Testis (tissue), 2 donors: ENCODE data around the gene POLE.

Source experiments
- POLR2A ChIP-seq: fragments of 450-650 bp; IDR thresholded peaks from one replicate; pipeline ENCODE4 v1.6.1; 2017; ENCODE audit warnings: antibody characterized with exemption, mild to moderate bottlenecking, moderate library complexity
- TF ChIP-seq, protein P1 (sequence below), 3 experiments: fragments of 450-650 bp in 2 of 3; fragments of 200-600 bp in 1 of 3; sonication (generic) in 1 of 3; IDR thresholded peaks; one replicate each; pipeline ENCODE4 v1.5.1; 2016 to 2019; ENCODE audit warnings: antibody characterized with exemption in 3 of 3, mild to moderate bottlenecking in 2 of 3, moderate library complexity in 1 of 3

DNA sequence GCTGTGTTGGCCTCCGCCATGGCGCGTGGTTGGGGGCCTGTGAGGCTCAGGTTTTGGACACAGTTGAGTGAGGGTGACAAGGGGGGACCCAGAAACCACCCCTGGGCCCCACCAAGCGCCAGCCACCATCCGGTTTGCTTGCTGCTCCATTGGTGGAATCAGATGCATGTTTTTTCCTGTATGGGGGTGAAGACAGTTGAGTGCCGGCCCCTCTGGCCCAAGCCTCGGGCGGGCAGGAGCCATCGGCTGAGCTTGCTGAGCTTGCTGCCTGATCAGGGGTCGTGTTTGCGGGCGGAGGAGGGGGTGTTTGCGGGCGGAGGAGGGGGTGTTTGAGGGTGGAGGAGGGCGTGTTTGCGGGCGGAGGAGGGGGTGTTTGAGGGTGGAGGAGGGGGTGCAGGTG, 29.9 kb upstream of the POLE start:
- TF ChIP-seq, protein P1, sequence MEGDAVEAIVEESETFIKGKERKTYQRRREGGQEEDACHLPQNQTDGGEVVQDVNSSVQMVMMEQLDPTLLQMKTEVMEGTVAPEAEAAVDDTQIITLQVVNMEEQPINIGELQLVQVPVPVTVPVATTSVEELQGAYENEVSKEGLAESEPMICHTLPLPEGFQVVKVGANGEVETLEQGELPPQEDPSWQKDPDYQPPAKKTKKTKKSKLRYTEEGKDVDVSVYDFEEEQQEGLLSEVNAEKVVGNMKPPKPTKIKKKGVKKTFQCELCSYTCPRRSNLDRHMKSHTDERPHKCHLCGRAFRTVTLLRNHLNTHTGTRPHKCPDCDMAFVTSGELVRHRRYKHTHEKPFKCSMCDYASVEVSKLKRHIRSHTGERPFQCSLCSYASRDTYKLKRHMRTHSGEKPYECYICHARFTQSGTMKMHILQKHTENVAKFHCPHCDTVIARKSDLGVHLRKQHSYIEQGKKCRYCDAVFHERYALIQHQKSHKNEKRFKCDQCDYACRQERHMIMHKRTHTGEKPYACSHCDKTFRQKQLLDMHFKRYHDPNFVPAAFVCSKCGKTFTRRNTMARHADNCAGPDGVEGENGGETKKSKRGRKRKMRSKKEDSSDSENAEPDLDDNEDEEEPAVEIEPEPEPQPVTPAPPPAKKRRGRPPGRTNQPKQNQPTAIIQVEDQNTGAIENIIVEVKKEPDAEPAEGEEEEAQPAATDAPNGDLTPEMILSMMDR (IDR thresholded peaks at IDR 0.05) = no peak
- TF ChIP-seq POLR2A = no peak
